ENCODE measurements around the gene HPX. TPM values are rescaled to one million over a fixed set of nuclear protein-coding genes. Genes with fewer than 3 reads are reported as not detected.
"Not testable (repeated sequence)": the region's sequence is repeated elsewhere in the genome, so short reads cannot be mapped to it uniquely, and the experiment has no call there.

Gene HPX
- total and polyA plus RNA-seq, 9 donors, result 0.46 to 4.1 (median 2.4) TPM

DNA sequence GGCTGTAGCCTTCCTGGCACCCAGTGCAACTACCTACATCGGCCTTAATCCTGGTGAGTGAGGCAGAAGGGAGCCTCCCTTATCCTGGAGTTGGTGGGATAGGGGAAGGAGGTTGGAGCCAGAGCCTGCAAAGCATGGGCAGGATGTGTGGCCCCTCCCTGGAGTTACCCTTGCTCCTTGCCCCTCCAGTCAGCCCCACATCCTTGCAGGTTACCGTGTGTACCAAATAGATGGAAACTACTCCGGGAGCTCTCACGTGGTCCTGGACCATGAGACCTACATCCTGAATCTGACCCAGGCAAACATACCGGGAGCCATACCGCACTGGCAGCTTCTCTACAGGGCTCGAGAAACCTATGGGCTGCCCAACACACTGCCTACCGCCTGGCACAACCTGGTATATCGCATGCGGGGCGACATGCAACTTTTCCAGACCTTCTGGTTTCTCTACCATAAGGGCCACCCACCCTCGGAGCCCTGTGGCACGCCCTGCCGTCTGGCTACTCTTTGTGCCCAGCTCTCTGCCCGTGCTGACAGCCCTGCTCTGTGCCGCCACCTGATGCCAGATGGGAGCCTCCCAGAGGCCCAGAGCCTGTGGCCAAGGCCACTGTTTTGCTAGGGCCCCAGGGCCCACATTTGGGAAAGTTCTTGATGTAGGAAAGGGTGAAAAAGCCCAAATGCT is 46.7 kb downstream of the HPX start:
- Histone ChIP-seq H3K4me3 (no peak overlapping the region), H3K27me3 (no peaks in the 10 kb centered on the region), H3K27ac (no peak overlapping the region), H3K36me3 (no peaks in the 10 kb centered on the region), H3K4me1 (ENCODE audit: insufficient read depth) (peaks cover 10% of the 10 kb centered on the region), H3K9me3 (no peaks in the 10 kb centered on the region)
- TF ChIP-seq, protein P1, sequence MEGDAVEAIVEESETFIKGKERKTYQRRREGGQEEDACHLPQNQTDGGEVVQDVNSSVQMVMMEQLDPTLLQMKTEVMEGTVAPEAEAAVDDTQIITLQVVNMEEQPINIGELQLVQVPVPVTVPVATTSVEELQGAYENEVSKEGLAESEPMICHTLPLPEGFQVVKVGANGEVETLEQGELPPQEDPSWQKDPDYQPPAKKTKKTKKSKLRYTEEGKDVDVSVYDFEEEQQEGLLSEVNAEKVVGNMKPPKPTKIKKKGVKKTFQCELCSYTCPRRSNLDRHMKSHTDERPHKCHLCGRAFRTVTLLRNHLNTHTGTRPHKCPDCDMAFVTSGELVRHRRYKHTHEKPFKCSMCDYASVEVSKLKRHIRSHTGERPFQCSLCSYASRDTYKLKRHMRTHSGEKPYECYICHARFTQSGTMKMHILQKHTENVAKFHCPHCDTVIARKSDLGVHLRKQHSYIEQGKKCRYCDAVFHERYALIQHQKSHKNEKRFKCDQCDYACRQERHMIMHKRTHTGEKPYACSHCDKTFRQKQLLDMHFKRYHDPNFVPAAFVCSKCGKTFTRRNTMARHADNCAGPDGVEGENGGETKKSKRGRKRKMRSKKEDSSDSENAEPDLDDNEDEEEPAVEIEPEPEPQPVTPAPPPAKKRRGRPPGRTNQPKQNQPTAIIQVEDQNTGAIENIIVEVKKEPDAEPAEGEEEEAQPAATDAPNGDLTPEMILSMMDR (IDR thresholded peaks at IDR 0.05), result no peak
- TF ChIP-seq POLR2A (IDR thresholded peaks at IDR 0.05), result no peak
- DNase-seq, result no peak
- 78 to 89% (median 86%) methylated on average over 16 of the region's 16 CpGs for WGBS, 3 donors
- intact Hi-C loops (cut with DNase I), result no loop called here

DNA sequence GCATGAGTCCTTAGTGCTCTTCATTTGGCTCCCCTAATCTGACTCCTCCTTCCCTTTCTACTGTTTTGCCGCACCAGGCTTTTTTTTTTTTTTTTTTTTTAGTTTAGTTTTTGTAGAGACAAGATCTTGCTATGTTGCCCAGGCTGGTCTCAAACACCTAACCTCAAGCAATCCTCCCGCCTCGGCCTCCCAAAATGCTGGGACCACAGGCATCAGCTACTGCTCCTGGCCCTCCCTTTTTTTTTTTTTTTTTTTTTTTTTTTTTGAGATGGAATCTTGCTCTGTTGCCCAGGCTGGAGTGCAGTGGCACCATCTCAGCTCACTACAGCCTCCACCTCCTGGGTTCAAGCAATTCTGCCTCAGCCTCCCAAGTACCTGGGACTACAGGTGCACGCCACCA is 48.5 kb downstream of the HPX start:
- H3K4me3 ChIP-seq; H3K4me1 ChIP-seq (ENCODE audit: insufficient read depth); H3K27ac ChIP-seq; H3K9me3 ChIP-seq; DNase-seq; H3K36me3 ChIP-seq; H3K27me3 ChIP-seq; intact Hi-C loops (cut with DNase I): not testable (repeated sequence)
- 91 to 97% (median 96%) methylated on average over 4 of the region's 4 CpGs for WGBS, 3 donors

DNA sequence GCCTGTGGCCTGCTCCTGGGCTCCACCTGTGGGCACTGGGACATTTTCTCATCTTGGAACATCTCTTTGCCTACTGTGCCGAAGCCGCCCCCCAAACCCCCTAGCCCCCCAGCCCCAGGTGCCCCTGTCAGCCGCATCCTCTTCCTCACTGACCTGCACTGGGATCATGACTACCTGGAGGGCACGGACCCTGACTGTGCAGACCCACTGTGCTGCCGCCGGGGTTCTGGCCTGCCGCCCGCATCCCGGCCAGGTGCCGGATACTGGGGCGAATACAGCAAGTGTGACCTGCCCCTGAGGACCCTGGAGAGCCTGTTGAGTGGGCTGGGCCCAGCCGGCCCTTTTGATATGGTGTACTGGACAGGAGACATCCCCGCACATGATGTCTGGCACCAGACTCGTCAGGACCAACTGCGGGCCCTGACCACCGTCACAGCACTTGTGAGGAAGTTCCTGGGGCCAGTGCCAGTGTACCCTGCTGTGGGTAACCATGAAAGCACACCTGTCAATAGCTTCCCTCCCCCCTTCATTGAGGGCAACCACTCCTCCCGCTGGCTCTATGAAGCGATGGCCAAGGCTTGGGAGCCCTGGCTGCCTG is 49.2 kb downstream of the HPX start:
- TF ChIP-seq EP300 (IDR thresholded peaks at IDR 0.05), result no peak
- TF ChIP-seq, protein P1 (IDR thresholded peaks at IDR 0.05), result no peak
- no peak for TF ChIP-seq POLR2A (IDR thresholded peaks at IDR 0.05)
- intact Hi-C loops (cut with DNase I), result no loop called here
- H3K27me3 ChIP-seq, result no peaks in the 10 kb centered on the region
- no peak for DNase-seq
- 93 to 99% (median 98%) methylated on average over 13 to 18 of the region's 18 CpGs for WGBS, 3 donors
- no peaks in the 10 kb centered on the region for H3K9me3 ChIP-seq
- peaks cover 3% of the 10 kb centered on the region for H3K4me1 ChIP-seq (ENCODE audit: insufficient read depth)
- H3K27ac ChIP-seq, result no peak overlapping the region
- no peak overlapping the region for H3K4me3 ChIP-seq
- H3K36me3 ChIP-seq, result no peaks in the 10 kb centered on the region

DNA sequence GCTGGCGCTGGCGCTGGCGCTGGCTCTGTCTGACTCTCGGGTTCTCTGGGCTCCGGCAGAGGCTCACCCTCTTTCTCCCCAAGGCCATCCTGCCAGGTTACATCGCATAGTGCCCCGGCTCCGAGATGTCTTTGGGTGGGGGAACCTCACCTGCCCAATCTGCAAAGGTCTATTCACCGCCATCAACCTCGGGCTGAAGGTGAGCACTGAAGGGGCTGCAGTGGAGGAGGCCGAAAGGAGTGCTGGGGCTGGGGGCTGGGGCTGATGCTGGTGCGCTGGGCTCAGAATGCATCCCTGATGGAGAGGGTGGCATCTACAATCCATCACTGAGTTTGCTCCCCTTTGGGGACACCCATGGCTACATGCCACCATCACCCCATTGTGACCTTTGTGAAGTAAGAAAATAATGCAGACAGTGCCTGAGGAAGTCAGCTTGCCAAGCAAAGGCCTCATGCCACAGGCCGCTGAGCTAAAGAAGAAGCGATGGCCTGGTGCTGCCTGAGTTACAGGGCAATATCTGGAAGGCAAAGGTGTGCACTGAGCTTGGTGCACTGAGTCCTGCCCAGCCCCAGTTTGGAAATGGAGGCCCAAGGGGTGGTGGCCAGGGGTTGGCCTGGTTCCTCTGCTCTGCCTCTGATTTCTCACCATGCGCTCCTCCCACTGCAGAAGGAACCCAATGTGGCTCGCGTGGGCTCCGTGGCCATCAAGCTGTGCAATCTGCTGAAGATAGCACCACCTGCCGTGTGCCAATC is 49.9 kb downstream of the HPX start:
- intact Hi-C loops (cut with DNase I), result no loop called here
- DNase-seq, result peak in 1 of 5 donors; percentile 41
- 31 to 41% (median 35%) methylated on average over 16 to 19 of the region's 19 CpGs for WGBS, 3 donors
- TF ChIP-seq POLR2A (IDR thresholded peaks at IDR 0.05) (no peak), EP300 (IDR thresholded peaks at IDR 0.05) (no peak)
- TF ChIP-seq, protein P1 (IDR thresholded peaks at IDR 0.05), result no peak
- no peaks in the 10 kb centered on the region for H3K27me3 ChIP-seq
- peak overlapping the region; percentile 73 to 77 for H3K27ac ChIP-seq
- peaks cover 3% of the 10 kb centered on the region for H3K4me1 ChIP-seq (ENCODE audit: insufficient read depth)
- H3K4me3 ChIP-seq, result peak overlapping the region; percentile 65
- H3K9me3 ChIP-seq, result no peaks in the 10 kb centered on the region
- no peaks in the 10 kb centered on the region for H3K36me3 ChIP-seq
